ENCODE results near the gene GNAS-AS1.

GNAS-AS1 gene

GRCh38 chr20:58855506-58856389, 5.0 kb upstream of the GNAS-AS1 start:
- no peak for DNase-seq (ENCODE audit: low spot score)

- DNase-seq (ENCODE audit: low spot score), result no peak
Observed at GRCh38 chr20:58854638-58855471, 4.2 kb upstream of the GNAS-AS1 start.

DNA sequence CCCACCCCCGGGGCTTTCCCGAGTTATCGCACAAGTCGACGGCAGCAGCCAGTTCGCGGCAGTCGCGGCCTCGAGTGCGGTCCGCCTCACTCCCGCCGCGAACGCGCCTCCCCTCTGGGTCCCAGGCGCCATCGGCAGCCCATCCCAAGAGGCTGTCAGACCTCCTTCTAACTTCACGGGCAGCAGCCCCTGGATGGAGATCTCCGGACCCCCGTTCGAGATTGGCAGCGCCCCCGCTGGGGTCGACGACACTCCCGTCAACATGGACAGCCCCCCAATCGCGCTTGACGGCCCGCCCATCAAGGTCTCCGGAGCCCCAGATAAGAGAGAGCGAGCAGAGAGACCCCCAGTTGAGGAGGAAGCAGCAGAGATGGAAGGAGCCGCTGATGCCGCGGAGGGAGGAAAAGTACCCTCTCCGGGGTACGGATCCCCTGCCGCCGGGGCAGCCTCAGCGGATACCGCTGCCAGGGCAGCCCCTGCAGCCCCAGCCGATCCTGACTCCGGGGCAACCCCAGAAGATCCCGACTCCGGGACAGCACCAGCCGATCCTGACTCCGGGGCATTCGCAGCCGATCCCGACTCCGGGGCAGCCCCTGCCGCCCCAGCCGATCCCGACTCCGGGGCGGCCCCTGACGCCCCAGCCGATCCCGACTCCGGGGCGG, 3.4 kb upstream of the GNAS-AS1 start:
- DNase-seq (ENCODE audit: low spot score), result no peak

GRCh38 chr20:58853466-58853865, 2.8 kb upstream of the GNAS-AS1 start:
- no peak for DNase-seq (ENCODE audit: low spot score)

DNA sequence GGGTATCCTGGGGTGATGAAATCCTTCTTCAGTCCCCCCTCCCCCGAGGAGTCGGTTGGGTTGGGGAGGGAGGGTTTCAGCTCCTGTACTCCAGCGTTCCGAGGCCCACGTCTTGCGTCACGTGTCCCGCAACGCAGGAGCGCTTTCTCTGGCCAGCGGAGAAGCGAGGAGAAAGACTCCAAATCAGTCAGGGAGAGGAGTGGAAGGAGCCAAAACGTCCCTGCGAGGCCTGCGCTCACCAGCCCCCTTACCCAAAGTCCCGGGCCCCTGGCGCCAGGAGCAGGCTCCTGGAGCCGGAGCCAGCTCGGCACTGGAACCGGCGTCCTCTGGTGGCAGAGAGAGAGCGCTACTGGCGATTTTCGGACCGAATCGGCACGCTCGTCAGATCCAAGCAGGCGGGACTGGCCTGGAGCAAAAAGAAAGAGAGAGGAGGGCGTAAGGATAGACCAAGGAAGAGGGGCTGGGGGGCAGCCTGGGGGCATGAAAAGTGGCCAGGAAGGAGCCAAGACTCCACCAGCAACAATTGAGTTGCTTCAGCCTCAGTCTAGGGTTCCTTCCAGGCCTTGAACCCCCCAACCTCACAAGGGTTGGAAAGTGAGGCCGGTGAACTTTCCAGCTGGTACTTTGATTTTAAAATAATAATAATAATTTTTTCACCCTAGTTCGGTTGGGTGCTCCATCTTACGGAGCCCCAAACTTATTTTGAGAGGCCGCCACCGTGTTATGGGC, 2.0 kb upstream of the GNAS-AS1 start, which contains the start of gene GNAS:
Gene GNAS (plus strand): TSS at position 174 of the 729 bp plus-strand sequence.
- peak; percentile 66 for DNase-seq (ENCODE audit: low spot score)

DNA sequence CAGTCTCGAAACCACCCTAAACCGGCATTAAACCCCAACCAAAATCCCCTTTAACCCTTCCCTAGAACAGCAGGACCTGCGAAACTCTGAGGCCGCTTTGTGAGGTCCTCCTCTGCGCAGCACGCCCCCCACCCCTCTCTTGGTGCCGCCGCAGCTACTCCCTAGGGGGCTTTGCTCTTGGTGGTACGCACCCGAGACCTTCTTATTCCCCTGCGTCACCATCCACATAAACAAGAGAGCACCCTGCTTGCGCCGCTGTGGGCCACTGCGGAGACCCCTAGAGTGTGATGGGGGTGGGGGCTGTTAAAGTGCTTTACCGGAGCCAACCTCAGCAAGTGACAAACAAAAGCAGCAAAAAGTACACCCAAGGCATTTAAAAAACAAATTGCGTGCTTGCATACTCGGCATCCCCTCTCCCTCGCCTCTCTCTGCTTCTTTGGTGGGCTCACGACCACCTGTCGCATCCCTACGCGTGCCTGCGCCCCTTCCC, 1.3 kb upstream of the GNAS-AS1 start:
- DNase-seq (ENCODE audit: low spot score), result no peak

DNA sequence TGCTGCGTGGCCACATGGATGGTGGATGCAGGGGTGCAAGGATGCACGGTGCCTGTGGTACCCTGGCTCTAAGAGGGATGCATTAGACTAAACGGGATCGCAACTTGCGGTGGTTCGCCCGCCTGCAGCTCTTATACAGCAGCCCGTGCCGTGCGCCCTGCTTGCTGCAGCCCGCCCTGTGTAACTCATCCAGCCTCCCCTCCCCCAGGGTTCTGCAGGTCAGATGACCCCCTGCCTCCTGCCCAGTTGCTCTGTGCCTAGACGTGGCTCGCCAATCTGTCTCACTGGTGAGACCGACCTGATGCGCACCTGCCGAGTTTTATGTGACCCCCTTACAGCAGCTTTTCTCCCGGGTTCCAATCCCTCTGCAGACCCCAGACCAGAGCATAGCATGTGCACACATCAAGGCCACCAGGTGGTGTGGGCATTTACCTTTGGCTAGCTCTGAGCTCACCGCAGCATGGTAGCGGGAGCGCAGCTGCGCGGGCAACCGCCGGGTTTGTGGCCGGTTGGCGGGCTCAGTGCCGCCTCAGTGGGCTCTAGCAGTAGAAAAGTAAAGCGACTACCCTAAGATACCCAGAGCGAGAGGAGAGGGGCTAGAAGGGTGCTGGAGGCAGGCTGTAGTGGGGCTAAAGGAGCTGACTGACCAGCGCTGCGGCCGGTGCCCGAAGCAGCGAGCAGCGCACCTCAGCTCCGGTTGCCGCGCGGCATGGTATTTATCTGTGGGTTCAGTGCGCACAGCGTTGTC, 693 bp upstream of the GNAS-AS1 start:
- no peak for DNase-seq (ENCODE audit: low spot score)

GRCh38 chr20:58847463-58847862, 3.2 kb downstream of the GNAS-AS1 start:
- no peak for DNase-seq (ENCODE audit: low spot score)

DNA sequence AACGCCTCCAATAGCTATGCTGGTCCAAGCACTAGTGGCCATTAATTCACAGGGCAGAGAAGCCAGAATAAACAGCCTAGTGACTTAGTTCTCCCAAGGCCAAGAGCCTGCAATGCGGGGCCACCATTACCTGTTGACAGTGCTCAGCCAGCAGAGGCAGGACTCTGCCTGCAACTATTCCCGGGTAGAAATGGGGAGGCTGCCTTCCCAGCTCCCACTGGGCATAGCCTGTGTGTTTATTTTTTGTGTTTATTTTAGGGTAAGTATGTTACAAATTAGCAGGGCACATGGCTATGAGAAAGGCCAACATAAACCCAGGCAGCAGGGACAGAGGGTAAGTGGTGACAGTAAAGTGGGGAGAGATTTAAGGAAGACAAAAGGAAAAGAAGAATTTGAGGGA, 5.0 kb downstream of the GNAS-AS1 start:
- DNase-seq (ENCODE audit: low spot score), result no peak

DNA sequence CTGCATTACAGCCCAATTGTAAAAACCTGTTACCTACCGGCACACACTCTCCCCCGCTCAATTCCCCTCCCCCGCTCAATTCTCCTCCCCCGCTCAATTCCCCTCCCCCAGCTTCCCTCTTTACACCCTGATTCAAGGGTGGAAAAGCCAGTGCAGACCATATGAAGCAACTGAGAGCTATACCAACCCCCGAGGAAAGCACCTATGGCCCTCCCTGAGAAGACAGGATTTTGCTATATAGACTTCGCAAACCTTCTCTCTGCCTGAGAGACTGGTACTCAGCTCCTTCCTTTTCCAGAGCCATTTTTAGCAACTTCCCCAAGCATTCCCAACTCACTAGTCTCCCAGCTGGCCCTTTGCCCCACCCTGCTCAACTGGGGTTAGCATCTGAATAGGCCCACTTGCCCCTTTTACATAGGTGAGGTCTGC, 7.6 kb downstream of the GNAS-AS1 start:
- DNase-seq (ENCODE audit: low spot score), result no peak

- no peak for DNase-seq (ENCODE audit: low spot score)
Observed at GRCh38 chr20:58842276-58842675, 8.4 kb downstream of the GNAS-AS1 start.

DNA sequence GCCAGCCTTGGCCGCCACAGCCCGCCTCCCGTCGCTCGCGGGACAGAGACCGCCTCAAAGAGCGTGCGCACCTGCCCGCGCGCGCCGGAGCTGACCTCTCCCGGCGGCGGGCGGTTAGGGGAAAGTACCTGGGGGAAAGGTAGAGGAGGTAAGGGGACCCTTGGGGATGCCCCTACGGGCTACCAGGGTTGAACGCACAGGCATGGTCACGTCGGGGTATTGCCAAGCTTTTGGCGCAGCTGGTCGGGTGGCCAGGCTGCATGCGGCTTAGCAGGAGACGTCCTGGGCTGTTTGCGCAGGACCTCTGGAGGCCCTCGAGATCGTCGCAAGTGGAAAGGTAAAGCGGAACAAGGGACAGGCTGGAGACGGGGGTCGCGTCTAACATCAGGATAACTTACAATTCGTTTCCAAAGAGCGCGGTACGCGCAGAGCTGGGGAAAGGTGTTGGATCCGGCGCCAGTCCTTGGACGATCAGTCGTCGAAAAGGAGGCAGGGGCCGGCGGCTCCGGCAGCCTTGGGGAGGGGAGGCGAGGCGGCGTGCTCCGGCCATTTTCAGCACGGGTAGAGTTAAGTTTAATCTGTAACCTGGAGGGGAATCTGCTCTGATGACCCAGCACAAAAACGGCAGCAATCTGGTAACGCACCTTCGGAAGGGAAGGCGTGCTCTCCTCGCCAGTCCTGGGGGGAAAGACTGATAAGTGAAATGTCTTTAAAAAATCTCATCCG, 9.0 kb downstream of the GNAS-AS1 start:
- DNase-seq (ENCODE audit: low spot score), result no peak

GRCh38 chr20:58840816-58841538, 9.7 kb downstream of the GNAS-AS1 start:
- no peak for DNase-seq (ENCODE audit: low spot score)

DNA sequence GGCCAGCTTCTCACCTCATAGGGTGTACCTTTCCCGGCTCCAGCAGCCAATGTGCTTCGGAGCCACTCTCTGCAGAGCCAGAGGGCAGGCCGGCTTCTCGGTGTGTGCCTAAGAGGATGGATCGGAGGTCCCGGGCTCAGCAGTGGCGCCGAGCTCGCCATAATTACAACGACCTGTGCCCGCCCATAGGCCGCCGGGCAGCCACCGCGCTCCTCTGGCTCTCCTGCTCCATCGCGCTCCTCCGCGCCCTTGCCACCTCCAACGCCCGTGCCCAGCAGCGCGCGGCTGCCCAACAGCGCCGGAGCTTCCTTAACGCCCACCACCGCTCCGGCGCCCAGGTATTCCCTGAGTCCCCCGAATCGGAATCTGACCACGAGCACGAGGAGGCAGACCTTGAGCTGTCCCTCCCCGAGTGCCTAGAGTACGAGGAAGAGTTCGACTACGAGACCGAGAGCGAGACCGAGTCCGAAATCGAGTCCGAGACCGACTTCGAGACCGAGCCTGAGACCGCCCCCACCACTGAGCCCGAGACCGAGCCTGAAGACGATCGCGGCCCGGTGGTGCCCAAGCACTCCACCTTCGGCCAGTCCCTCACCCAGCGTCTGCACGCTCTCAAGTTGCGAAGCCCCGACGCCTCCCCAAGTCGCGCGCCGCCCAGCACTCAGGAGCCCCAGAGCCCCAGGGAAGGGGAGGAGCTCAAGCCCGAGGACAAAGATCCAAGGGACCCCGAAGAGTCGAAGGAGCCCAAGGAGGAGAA, 10.5 kb downstream of the GNAS-AS1 start:
- no peak for DNase-seq (ENCODE audit: low spot score)

GRCh38 chr20:58839474-58839874, 11.2 kb downstream of the GNAS-AS1 start:
- DNase-seq (ENCODE audit: low spot score), result peak; percentile 54

GRCh38 chr20:58838174-58838573, 12.5 kb downstream of the GNAS-AS1 start:
- no peak for DNase-seq (ENCODE audit: low spot score)

- no peak for DNase-seq (ENCODE audit: low spot score)
Observed at GRCh38 chr20:58837717-58838116, 13.0 kb downstream of the GNAS-AS1 start.

- no peak for DNase-seq (ENCODE audit: low spot score)
Observed at GRCh38 chr20:58836616-58837204, 14.0 kb downstream of the GNAS-AS1 start.

Data from COLO829 (cell line).